Spleen (tissue), 11 donors: ENCODE measurements around the gene COL17A1. TPM values are rescaled to one million over a fixed set of nuclear protein-coding genes. Genes with fewer than 3 reads are reported as not detected.

ENCODE experiments used
- DNase-seq: peaks from one replicate; pipeline ENCODE4 v3.0.0-alpha.2; 2020
- H3K27ac ChIP-seq, 8 donors: fragments of 200-600 bp; sonication (generic) in 7 of 8; 1 replicate in 4 of 8; 2 replicates in 4 of 8; pipeline versions ENCODE4 v1.5.0 to v1.8.0; 2016 to 2021; ENCODE audit warnings: inconsistent platforms in 4 of 8, mild to moderate bottlenecking in 4 of 8, moderate library complexity in 1 of 8
- H3K27me3 ChIP-seq, 7 donors: fragments of 200-600 bp; sonication (generic) in 6 of 7; replicated peaks in 1 of 7; 1 replicate in 4 of 7; 2 replicates in 3 of 7; pipeline versions ENCODE4 v1.5.0 to v1.8.0; 2016 to 2021; ENCODE audit warnings: inconsistent platforms in 3 of 7, mild to moderate bottlenecking in 1 of 7
- H3K36me3 ChIP-seq, 6 donors: fragments of 200-600 bp; sonication (generic) in 5 of 6; 1 replicate in 4 of 6; 2 replicates in 2 of 6; pipeline versions ENCODE4 v1.5.0 to v1.8.0; 2016 to 2021; ENCODE audit warnings: inconsistent platforms in 2 of 6
- H3K4me1 ChIP-seq, 6 donors: fragments of 200-600 bp; sonication (generic) in 5 of 6; 1 replicate in 3 of 6; 2 replicates in 3 of 6; pipeline versions ENCODE4 v1.5.0 to v1.8.0; 2016 to 2021; ENCODE audit warnings: inconsistent platforms in 3 of 6
- H3K4me3 ChIP-seq, 8 donors: fragments of 200-600 bp; sonication (generic) in 7 of 8; 1 replicate in 4 of 8; 2 replicates in 4 of 8; pipeline versions ENCODE4 v1.5.0 to v1.8.0; 2016 to 2021; ENCODE audit warnings: inconsistent platforms in 4 of 8, mild to moderate bottlenecking in 4 of 8, moderate library complexity in 2 of 8
- H3K9me3 ChIP-seq, 8 donors: fragments of 200-600 bp; sonication (generic) in 7 of 8; 1 replicate in 4 of 8; 2 replicates in 4 of 8; pipeline versions ENCODE4 v1.5.0 to v1.8.0; 2016 to 2021; ENCODE audit warnings: inconsistent platforms in 4 of 8
- POLR2A ChIP-seq, 3 donors: fragments of 450-650 bp; IDR thresholded peaks; one replicate each; pipeline ENCODE4 v1.5.1; 2017; ENCODE audit warnings: antibody characterized with exemption in 3 of 3, mild to moderate bottlenecking in 1 of 3
- POLR2AphosphoS5 ChIP-seq, 3 donors: sonication (generic); formaldehyde crosslinking; IDR thresholded peaks; one replicate each; pipeline ENCODE4 v1.5.1; 2017; ENCODE audit warnings: antibody characterized with exemption in 3 of 3
- WGBS, 5 donors: extraction: QIAGEN DNeasy Blood & Tissue Kit in 3 of 5; methylation state at CpG; one replicate each; pipeline versions ENCODE4 v1.1.5 to v1.1.7; 2013 to 2018; 5-methylcytosine and 5-hydroxymethylcytosine counted together
- intact Hi-C: fragments of 100-400 bp; cut with DNase I; formaldehyde crosslinking; loops from one replicate; pipeline ENCODE4 v1.15.0; 2023; ENCODE audit warnings: low total_unique reads
- polyA plus RNA-seq, 3 donors: library from polyadenylated mRNA; stranded (reverse); fragments of 200-250 nt; gene quantifications; one replicate each; pipeline ENCODE4 v1.2.1, GENCODE V29; 2013
- total RNA-seq, 7 donors: library from RNA; depleted of rRNA in 3 of 7; stranded (reverse); fragments of >200 nt in 3 of 7; fragmentation: NEBNext Ultra II Directional in 4 of 7; extraction: Animal tissue kit (Norgen Biotek cat#: 25700) in 4 of 7; gene quantifications; one replicate each; pipeline versions ENCODE4 v1.1.0 to v1.2.1, GENCODE V29; 2016 to 2021
- TF ChIP-seq, protein P1 (sequence below), 11 experiments: fragments of 200-600 bp in 7 of 11; fragments of 450-650 bp in 4 of 11; sonication (generic) in 4 of 11; IDR thresholded peaks in 8 of 11; conservative IDR thresholded peaks in 3 of 11; 1 replicate in 7 of 11; 2 replicates in 4 of 11; pipeline versions ENCODE4 v1.4.0 to v1.8.0; 2016 to 2021; ENCODE audit warnings: antibody characterized with exemption in 11 of 11, inconsistent platforms in 4 of 11, mild to moderate bottlenecking in 1 of 11
- donor health status: healthy with polysubstance abuse.
- donor health status: DM: no; HTN: no; CAD: no; lungs with moderate emphysema.
- donor health status: DM: no; HTN: no; CAD: no.
- donor health status: Bipolar disorder and iron deficiency.
- donor health status: healthy.
- donor health status: DM: no; HTN: no; CAD: no.
- donor health status: DM: yes; HTN: yes; CAD: no.

Gene COL17A1
- total and polyA plus RNA-seq, 10 donors: 0.50 to 5.9 (median 1.8) TPM

DNA sequence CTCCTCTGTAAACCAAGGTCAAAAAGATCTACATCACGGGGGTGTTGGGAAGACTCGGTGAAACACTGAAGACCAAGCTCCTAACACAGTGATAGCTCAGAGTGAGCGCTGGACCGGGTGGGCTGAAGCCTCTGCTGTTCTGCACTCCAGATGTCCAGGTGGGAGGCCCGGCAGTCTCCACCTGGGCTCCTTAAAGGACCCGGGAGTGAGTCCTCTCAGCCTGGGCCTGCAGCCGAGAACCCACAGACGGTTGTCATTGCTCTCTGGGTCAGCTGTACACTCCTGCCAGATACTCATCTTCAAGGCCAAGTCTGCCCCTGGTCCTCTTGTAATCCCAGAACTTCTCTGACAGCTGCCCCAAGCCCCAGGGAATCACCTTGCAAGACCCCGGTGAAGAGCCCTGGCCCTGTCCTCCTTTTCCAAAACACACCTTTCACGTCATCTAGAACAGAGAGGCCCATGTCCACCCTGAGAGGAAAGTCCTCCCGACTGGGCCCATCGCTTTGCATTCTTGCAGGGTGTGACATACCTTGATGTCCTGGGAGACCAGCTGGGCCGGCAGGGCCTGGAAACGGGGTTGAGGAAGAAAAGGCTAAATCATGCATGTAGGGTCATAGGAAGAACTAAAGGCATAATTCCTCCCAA is 43.7 kb downstream of the COL17A1 start:
- Histone ChIP-seq H3K27ac (no peak overlapping the region), H3K9me3 (no peaks in the 10 kb centered on the region), H3K27me3 (no peaks in the 10 kb centered on the region), H3K4me1 (no peaks in the 10 kb centered on the region), H3K36me3 (no peaks in the 10 kb centered on the region), H3K4me3 (no peak overlapping the region)
- intact Hi-C loops: no loop called here
- DNase-seq: no peak
- TF ChIP-seq POLR2A (IDR thresholded peaks at IDR 0.05): no peak
- TF ChIP-seq POLR2AphosphoS5 (IDR thresholded peaks at IDR 0.05): no peak
- TF ChIP-seq, protein P1, sequence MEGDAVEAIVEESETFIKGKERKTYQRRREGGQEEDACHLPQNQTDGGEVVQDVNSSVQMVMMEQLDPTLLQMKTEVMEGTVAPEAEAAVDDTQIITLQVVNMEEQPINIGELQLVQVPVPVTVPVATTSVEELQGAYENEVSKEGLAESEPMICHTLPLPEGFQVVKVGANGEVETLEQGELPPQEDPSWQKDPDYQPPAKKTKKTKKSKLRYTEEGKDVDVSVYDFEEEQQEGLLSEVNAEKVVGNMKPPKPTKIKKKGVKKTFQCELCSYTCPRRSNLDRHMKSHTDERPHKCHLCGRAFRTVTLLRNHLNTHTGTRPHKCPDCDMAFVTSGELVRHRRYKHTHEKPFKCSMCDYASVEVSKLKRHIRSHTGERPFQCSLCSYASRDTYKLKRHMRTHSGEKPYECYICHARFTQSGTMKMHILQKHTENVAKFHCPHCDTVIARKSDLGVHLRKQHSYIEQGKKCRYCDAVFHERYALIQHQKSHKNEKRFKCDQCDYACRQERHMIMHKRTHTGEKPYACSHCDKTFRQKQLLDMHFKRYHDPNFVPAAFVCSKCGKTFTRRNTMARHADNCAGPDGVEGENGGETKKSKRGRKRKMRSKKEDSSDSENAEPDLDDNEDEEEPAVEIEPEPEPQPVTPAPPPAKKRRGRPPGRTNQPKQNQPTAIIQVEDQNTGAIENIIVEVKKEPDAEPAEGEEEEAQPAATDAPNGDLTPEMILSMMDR (IDR thresholded peaks at IDR 0.05 in 8 of 11, conservative IDR thresholded peaks at IDR 0.05 in 3 of 11): no peak
- WGBS, 5 donors: 88 to 96% (median 90%) methylated on average over 14 of the region's 14 CpGs

DNA sequence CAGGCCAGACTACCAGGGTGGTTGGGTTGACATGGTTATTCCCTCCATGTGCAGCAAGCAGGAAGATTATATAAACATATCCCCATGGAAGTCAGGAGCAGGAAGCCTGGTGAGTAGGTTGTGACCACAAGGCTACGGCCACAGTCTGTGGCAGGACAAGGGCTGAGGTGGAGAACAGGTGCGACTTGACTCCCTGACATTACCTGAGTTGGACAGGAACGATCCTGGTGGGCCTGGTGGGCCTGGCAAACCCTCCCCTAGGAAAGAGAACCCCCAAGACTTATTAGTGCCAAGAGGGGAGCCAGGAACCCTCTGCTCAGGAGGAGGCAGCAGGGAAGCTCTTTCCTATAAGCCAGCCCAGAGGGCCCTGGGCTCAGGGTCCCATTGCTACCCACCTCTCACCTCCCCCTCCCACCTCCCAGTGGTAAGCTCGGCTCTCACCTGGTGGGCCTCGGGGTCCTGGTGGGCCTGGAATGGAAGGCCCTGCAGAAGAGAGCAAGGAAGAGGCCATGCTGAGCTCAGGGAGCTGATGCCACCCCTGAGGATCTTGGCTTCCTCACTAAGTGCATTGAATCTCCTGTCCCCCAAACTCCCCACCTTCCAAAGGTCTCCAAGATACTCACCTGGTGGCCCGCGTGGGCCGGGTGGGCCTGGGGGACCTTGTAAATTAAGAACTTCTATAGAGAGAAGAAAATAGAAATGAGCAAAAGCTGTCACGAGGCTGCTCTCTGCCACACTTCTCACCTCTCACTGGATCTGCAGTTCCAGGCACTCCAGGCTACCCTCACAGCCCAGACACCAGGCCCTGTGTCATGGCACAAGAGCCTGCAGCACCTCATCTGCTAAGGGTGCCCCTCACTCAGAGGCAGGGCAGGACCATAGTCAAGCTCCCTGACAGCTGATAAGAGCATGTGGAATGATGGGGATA is 44.6 kb downstream of the COL17A1 start:
- Histone ChIP-seq H3K27ac (no peak overlapping the region), H3K4me1 (peaks cover 0 to 4% (median 0%) of the 10 kb centered on the region in 6 donors), H3K27me3 (no peaks in the 10 kb centered on the region), H3K4me3 (no peak overlapping the region), H3K9me3 (no peaks in the 10 kb centered on the region), H3K36me3 (no peaks in the 10 kb centered on the region)
- intact Hi-C loops: no loop called here
- TF ChIP-seq POLR2A (IDR thresholded peaks at IDR 0.05) (no peak), POLR2AphosphoS5 (IDR thresholded peaks at IDR 0.05) (no peak)
- TF ChIP-seq, protein P1 (IDR thresholded peaks at IDR 0.05 in 8 of 11, conservative IDR thresholded peaks at IDR 0.05 in 3 of 11): no peak
- DNase-seq: no peak
- WGBS, 5 donors: 76 to 87% (median 80%) methylated on average over 8 to 9 of the region's 9 CpGs

DNA sequence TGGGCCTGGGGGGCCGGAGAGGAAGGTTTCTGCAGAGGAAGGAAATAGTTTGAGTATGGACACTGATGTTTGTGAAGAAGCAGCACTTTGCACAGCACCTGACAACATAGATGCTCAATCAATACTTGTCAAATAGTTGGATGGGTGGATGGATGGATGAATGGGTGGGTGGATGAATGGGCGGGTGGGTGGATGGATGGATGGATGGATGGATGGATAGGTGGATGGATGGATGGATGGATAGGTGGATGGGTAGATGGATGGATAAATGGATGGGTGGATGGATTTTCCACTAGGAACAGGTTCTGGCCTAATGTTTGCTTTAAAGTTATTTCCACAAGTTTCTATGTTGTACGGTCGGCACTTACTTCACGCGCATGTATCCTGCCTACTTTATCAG is 45.3 kb downstream of the COL17A1 start:
- no peak for DNase-seq
- Histone ChIP-seq H3K36me3 (no peaks in the 10 kb centered on the region), H3K4me3 (no peak overlapping the region), H3K27me3 (no peaks in the 10 kb centered on the region), H3K4me1 (peaks cover 0 to 4% (median 0%) of the 10 kb centered on the region in 6 donors), H3K9me3 (no peaks in the 10 kb centered on the region), H3K27ac (no peak overlapping the region)
- intact Hi-C loops: no loop called here
- whole genome bisulfite sequencing, 5 donors: 71 to 83% (median 78%) methylated on average over 6 of the region's 6 CpGs
- TF ChIP-seq, protein P1 (IDR thresholded peaks at IDR 0.05 in 8 of 11, conservative IDR thresholded peaks at IDR 0.05 in 3 of 11): no peak
- TF ChIP-seq POLR2A (IDR thresholded peaks at IDR 0.05) (no peak), POLR2AphosphoS5 (IDR thresholded peaks at IDR 0.05) (no peak)
